Neural cell (in vitro differentiated cells): ENCODE data around the gene PTHLH.

Source experiments
- CTCF ChIP-seq: fragments of 450-650 bp; IDR thresholded peaks from 2 replicates; pipeline ENCODE4 v1.5.1; 2014; ENCODE audit warnings: antibody characterized with exemption, mild to moderate bottlenecking, moderate library complexity; ENCODE audit not compliant: poor library complexity, severe bottlenecking
- EP300 ChIP-seq: fragments of 450-650 bp; conservative IDR thresholded peaks from 2 replicates; pipeline ENCODE4 v1.6.1; 2014; ENCODE audit warnings: antibody characterized with exemption, mild to moderate bottlenecking, moderate library complexity; ENCODE audit not compliant: poor library complexity, severe bottlenecking
- POLR2AphosphoS5 ChIP-seq: IDR thresholded peaks from 2 replicates; pipeline ENCODE4 v1.6.1; 2012
- TAF1 ChIP-seq: IDR thresholded peaks from 2 replicates; pipeline ENCODE4 v1.6.1; 2012; ENCODE audit warnings: low read depth

- TF ChIP-seq CTCF = no peak
- no peak for TF ChIP-seq TAF1
- no peak for TF ChIP-seq POLR2AphosphoS5
- TF ChIP-seq EP300 = no peak
Observed at GRCh38 chr12:27999521-27999920, 27.0 kb upstream of the PTHLH start.
